ENCODE measurements around the gene MAPKAPK5.

GRCh38 chr12:111803038-111803626, 38.9 kb upstream of the MAPKAPK5 start:
- no peak for TF ChIP-seq JUN (IDR thresholded peaks at IDR 0.05; ENCODE audit: borderline replicate concordance, insufficient read depth, insufficient read length, low read depth)
- TF ChIP-seq, protein P1, sequence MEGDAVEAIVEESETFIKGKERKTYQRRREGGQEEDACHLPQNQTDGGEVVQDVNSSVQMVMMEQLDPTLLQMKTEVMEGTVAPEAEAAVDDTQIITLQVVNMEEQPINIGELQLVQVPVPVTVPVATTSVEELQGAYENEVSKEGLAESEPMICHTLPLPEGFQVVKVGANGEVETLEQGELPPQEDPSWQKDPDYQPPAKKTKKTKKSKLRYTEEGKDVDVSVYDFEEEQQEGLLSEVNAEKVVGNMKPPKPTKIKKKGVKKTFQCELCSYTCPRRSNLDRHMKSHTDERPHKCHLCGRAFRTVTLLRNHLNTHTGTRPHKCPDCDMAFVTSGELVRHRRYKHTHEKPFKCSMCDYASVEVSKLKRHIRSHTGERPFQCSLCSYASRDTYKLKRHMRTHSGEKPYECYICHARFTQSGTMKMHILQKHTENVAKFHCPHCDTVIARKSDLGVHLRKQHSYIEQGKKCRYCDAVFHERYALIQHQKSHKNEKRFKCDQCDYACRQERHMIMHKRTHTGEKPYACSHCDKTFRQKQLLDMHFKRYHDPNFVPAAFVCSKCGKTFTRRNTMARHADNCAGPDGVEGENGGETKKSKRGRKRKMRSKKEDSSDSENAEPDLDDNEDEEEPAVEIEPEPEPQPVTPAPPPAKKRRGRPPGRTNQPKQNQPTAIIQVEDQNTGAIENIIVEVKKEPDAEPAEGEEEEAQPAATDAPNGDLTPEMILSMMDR (IDR thresholded peaks at IDR 0.05; ENCODE audit: extremely low read depth in 1 of 2, insufficient read depth in 1 of 2, low read depth in 1 of 2, low read length in 2 of 2): no peak
- TF ChIP-seq MYC (IDR thresholded peaks at IDR 0.05; ENCODE audit: low read depth, low read length): no peak
- no peak for TF ChIP-seq POLR2A (IDR thresholded peaks at IDR 0.05; ENCODE audit: low read depth, low read length)
- TF ChIP-seq MAX (IDR thresholded peaks at IDR 0.05; ENCODE audit: insufficient read depth, insufficient read length): no peak
- TF ChIP-seq POLR2AphosphoS5 (IDR thresholded peaks at IDR 0.05; ENCODE audit: insufficient read depth, low read depth, low read length): no peak
- TF ChIP-seq EZH2 (IDR thresholded peaks at IDR 0.05; ENCODE audit: borderline replicate concordance, low read depth, low read length, severe bottlenecking): no peak
- TF ChIP-seq GATA2 (IDR thresholded peaks at IDR 0.05; ENCODE audit: insufficient read depth, insufficient read length, low read depth, low read length): no peak

Measured in endothelial cell of umbilical vein (primary cell).